Keratinocyte (primary cell): ENCODE results near the gene RRP1B. TPM values are rescaled to one million over a fixed set of nuclear protein-coding genes. Genes with fewer than 3 reads are reported as not detected.

Experiments used
- DNase-seq: peaks from one replicate; pipeline ENCODE4 v3.0.0-alpha.2; 2011; ENCODE audit warnings: low read depth, missing footprints, low spot score
- FAIRE-seq: peaks from 2 replicates; lab custom pipeline; 2011; peaks lifted over from hg19 to GRCh38; lab: Jason Lieb, UNC
- H2AFZ ChIP-seq: 2 replicates; pipeline ENCODE4 v1.6.0; 2012; ENCODE audit warnings: low read length, control low read depth, inconsistent platforms; ENCODE audit not compliant: control insufficient read depth
- H3K27ac ChIP-seq: 2 replicates; pipeline ENCODE4 v1.5.1; 2011; ENCODE audit warnings: low read length; ENCODE audit not compliant: control insufficient read depth, insufficient read depth
- H3K27me3 ChIP-seq: 3 replicates; pipeline ENCODE4 v1.6.0; 2011; ENCODE audit warnings: low read length; ENCODE audit not compliant: control insufficient read depth, insufficient read depth; ENCODE audit errors: extremely low read depth
- H3K36me3 ChIP-seq, 2 experiments: 2 replicates in 1 of 2; 3 replicates in 1 of 2; pipeline ENCODE4 v1.5.1; 2011; ENCODE audit warnings: low read length in 2 of 2, mild to moderate bottlenecking in 1 of 2; ENCODE audit not compliant: control insufficient read depth in 2 of 2, insufficient read depth in 2 of 2; ENCODE audit errors: extremely low read depth in 1 of 2
- H3K4me1 ChIP-seq: 3 replicates; pipeline ENCODE4 v1.5.1; 2011; ENCODE audit warnings: low read length; ENCODE audit not compliant: control insufficient read depth, insufficient read depth; ENCODE audit errors: extremely low read depth
- H3K4me2 ChIP-seq: 3 replicates; pipeline ENCODE4 v1.6.0; 2011; ENCODE audit warnings: low read depth, low read length; ENCODE audit not compliant: control insufficient read depth, insufficient read depth; ENCODE audit errors: extremely low read depth
- H3K4me3 ChIP-seq, 3 experiments: fragments of 200-600 bp in 1 of 3; sonication (generic) in 1 of 3; 2 replicates in 2 of 3; 3 replicates in 1 of 3; pipeline ENCODE4 v1.5.1; 2011 to 2016; ENCODE audit warnings: low read length in 3 of 3, mild to moderate bottlenecking in 3 of 3, control low read depth in 2 of 3, inconsistent platforms in 1 of 3, low read depth in 1 of 3, mixed read lengths in 1 of 3, mixed run types in 1 of 3, moderate library complexity in 1 of 3; ENCODE audit not compliant: control insufficient read depth in 2 of 3, insufficient read depth in 2 of 3; ENCODE audit errors: extremely low read depth in 1 of 3
- H3K79me2 ChIP-seq: 2 replicates; pipeline ENCODE4 v1.6.0; 2012; ENCODE audit warnings: low read length; ENCODE audit not compliant: control insufficient read depth, insufficient read depth
- H3K9ac ChIP-seq: 3 replicates; pipeline ENCODE4 v1.6.0; 2011; ENCODE audit warnings: low read length; ENCODE audit not compliant: control insufficient read depth, insufficient read depth; ENCODE audit errors: extremely low read depth
- H3K9me1 ChIP-seq: 3 replicates; pipeline ENCODE4 v1.6.0; 2011; ENCODE audit warnings: low read length; ENCODE audit not compliant: control insufficient read depth, insufficient read depth; ENCODE audit errors: extremely low read depth
- H3K9me3 ChIP-seq: 2 replicates; pipeline ENCODE4 v1.5.1; 2012; ENCODE audit warnings: low read depth, low read length; ENCODE audit not compliant: control insufficient read depth
- H4K20me1 ChIP-seq: 3 replicates; pipeline ENCODE4 v1.6.0; 2011; ENCODE audit warnings: low read length; ENCODE audit not compliant: control insufficient read depth, insufficient read depth; ENCODE audit errors: extremely low read depth
- EZH2 ChIP-seq: IDR thresholded peaks from one replicate; pipeline ENCODE4 v1.6.1; 2012; ENCODE audit warnings: inconsistent platforms, mild to moderate bottlenecking, low read length, moderate library complexity
- dilution Hi-C: fragments of 300-500 bp; cut with MboI; formaldehyde crosslinking; loops from one replicate; pipeline ENCODE4 v1.7.0; 2020; ENCODE audit warnings: low sequenced_read_pairs; ENCODE audit not compliant: extremely low pct_ligation_motif_present
- polyA plus RNA-seq, 5 experiments: library from polyadenylated mRNA; depleted of rRNA in 3 of 5; stranded (reverse) in 3 of 5; stranded (forward) in 1 of 5; unstranded in 1 of 5; fragments of >200 nt; gene quantifications; 1 replicate in 1 of 5; 2 replicates in 3 of 5; 3 replicates in 1 of 5; pipeline versions ENCODE4 v1.2.1 to v1.2.3, GENCODE V29; 2011 to 2012; ENCODE audit warnings: missing spikeins in 2 of 5, low read depth in 1 of 5, low replicate concordance in 1 of 5
- TF ChIP-seq, protein P1 (sequence below), 3 experiments: IDR thresholded peaks in 1 of 3; conservative IDR thresholded peaks in 1 of 3; optimal IDR thresholded peaks in 1 of 3; 2 replicates in 2 of 3; 3 replicates in 1 of 3; pipeline versions ENCODE3 to v1.5.1; 2011; ENCODE audit warnings: low read length in 3 of 3, mild to moderate bottlenecking in 3 of 3, moderate library complexity in 2 of 3, control low read depth in 1 of 3, inconsistent platforms in 1 of 3; ENCODE audit not compliant: insufficient read depth in 2 of 3; ENCODE audit errors: extremely low read depth in 1 of 3

The RRP1B gene
- polyA plus RNA-seq, 1 donor (not counting 4 experiments of a cell fraction or from before 2014, with no cell fraction given) = 19.8 TPM

DNA sequence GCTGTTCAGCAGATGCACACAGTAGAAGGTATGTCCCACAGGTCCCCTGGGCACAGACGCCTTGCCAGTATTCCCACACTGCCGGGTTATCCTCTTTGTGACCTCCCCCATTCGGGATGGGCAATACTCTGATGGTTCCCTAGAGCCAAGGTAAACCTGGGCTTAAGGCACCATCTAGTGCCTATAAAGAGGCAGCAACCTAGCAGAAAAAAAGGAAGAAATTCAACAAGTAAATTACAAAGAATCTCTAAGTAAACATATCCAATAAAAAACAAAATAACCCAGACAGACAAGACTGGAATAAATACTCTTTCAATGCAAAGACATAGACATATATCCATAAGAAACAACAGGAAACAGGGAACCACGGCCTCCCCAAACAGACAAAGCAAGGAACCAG is 39.5 kb upstream of the RRP1B start:
- H4K20me1 ChIP-seq = no peaks in the 10 kb centered on the region
- TF ChIP-seq, protein P1, sequence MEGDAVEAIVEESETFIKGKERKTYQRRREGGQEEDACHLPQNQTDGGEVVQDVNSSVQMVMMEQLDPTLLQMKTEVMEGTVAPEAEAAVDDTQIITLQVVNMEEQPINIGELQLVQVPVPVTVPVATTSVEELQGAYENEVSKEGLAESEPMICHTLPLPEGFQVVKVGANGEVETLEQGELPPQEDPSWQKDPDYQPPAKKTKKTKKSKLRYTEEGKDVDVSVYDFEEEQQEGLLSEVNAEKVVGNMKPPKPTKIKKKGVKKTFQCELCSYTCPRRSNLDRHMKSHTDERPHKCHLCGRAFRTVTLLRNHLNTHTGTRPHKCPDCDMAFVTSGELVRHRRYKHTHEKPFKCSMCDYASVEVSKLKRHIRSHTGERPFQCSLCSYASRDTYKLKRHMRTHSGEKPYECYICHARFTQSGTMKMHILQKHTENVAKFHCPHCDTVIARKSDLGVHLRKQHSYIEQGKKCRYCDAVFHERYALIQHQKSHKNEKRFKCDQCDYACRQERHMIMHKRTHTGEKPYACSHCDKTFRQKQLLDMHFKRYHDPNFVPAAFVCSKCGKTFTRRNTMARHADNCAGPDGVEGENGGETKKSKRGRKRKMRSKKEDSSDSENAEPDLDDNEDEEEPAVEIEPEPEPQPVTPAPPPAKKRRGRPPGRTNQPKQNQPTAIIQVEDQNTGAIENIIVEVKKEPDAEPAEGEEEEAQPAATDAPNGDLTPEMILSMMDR (optimal IDR thresholded peaks at IDR 0.05 in 1 of 3, IDR thresholded peaks at IDR 0.05 in 1 of 3, conservative IDR thresholded peaks at IDR 0.05 in 1 of 3; ENCODE audit: extremely low read depth in 1 of 3, insufficient read depth in 2 of 3, low read length in 3 of 3) = peak; percentile 18 to 35 (median 30)
- TF ChIP-seq EZH2 = no peak
- H3K4me2 ChIP-seq = no peak overlapping the region
- H2AFZ ChIP-seq = no peak overlapping the region
- H3K9ac ChIP-seq = no peak overlapping the region
- dilution Hi-C loops = no loop called here
- H3K4me1 ChIP-seq = peaks cover 21% of the 10 kb centered on the region
- H3K4me3 ChIP-seq = no peak overlapping the region
- H3K79me2 ChIP-seq = no peaks in the 10 kb centered on the region
- H3K27me3 ChIP-seq = no peaks in the 10 kb centered on the region
- H3K27ac ChIP-seq = no peak overlapping the region
- no peaks in the 10 kb centered on the region for H3K36me3 ChIP-seq
- H3K9me3 ChIP-seq = peaks cover 5% of the 10 kb centered on the region
- no peak for DNase-seq
- no peaks in the 10 kb centered on the region for H3K9me1 ChIP-seq
- FAIRE-seq = no peak

DNA sequence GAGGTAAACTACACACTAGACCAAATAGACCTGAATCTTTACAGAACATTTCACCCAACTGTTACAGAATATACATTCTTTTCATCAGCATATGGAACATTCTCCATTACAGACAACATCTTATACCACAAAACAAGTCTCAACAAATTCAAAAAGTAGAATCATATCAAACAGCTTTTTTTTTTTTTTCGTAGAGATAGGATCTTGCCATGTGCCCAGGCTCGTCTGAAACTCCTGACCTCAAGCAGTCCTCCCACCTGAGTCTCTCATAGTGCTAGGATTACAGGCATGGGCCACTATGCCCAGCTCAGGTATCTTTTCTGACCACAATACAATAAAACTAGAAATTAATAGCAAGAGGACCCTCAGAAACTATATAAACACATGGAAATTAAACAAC is 36.6 kb upstream of the RRP1B start:
- dilution Hi-C loops = no loop called here
- FAIRE-seq (peak; percentile 87), DNase-seq (no peak)
- no peak overlapping the region for H3K9ac ChIP-seq
- peak overlapping the region in 1 of 3 experiments; percentile 22 for H3K4me3 ChIP-seq
- H4K20me1 ChIP-seq = no peaks in the 10 kb centered on the region
- H3K27me3 ChIP-seq = no peaks in the 10 kb centered on the region
- peak overlapping the region; percentile 70 for H3K4me2 ChIP-seq
- H3K36me3 ChIP-seq = no peaks in the 10 kb centered on the region
- peaks cover 21% of the 10 kb centered on the region for H3K4me1 ChIP-seq
- no peaks in the 10 kb centered on the region for H3K79me2 ChIP-seq
- H3K9me3 ChIP-seq = peaks cover 5% of the 10 kb centered on the region
- TF ChIP-seq, protein P1 (optimal IDR thresholded peaks at IDR 0.05 in 1 of 3, IDR thresholded peaks at IDR 0.05 in 1 of 3, conservative IDR thresholded peaks at IDR 0.05 in 1 of 3; ENCODE audit: extremely low read depth in 1 of 3, insufficient read depth in 2 of 3, low read length in 3 of 3) = no peak
- TF ChIP-seq EZH2 = no peak
- peak overlapping the region; percentile 32 for H3K27ac ChIP-seq
- no peaks in the 10 kb centered on the region for H3K9me1 ChIP-seq
- peak overlapping the region; percentile 56 for H2AFZ ChIP-seq
